ENCODE measurements around the gene DHFR2.
"Not testable (repeated sequence)": the region's sequence is repeated elsewhere in the genome, so short reads cannot be mapped to it uniquely, and the experiment has no call there.

The DHFR2 gene

GRCh38 chr3:94062513-94063404 lies at the start of gene DHFR2, which contains the start of gene NSUN3:
DHFR2 (minus strand) TSS chr3:94062916; CDS start chr3:94061511, 1,405 bp downstream.
NSUN3 (plus strand) TSS chr3:94063061; CDS start chr3:94063127, 66 bp downstream.
- DNase-seq = peak; percentile 86

- no peak for DNase-seq
Measured at GRCh38 chr3:94110854-94111253, 48.1 kb upstream of the DHFR2 start.

GRCh38 chr3:94110232-94110631 lies 47.5 kb upstream of the DHFR2 start:
- not testable (repeated sequence) for DNase-seq

- no peak for DNase-seq
Measured at GRCh38 chr3:94106268-94106667, 43.6 kb upstream of the DHFR2 start.

GRCh38 chr3:94101860-94102259 lies 39.1 kb upstream of the DHFR2 start:
- DNase-seq = no peak

- no peak for DNase-seq
Measured at GRCh38 chr3:94099311-94099710, 36.6 kb upstream of the DHFR2 start.

GRCh38 chr3:94098452-94098851 lies 35.7 kb upstream of the DHFR2 start:
- no peak for DNase-seq

GRCh38 chr3:94095111-94095510 lies 32.4 kb upstream of the DHFR2 start:
- DNase-seq = no peak

GRCh38 chr3:94093151-94093550 lies 30.4 kb upstream of the DHFR2 start:
- DNase-seq = no peak

- no peak for DNase-seq
Measured at GRCh38 chr3:94092086-94092485, 29.4 kb upstream of the DHFR2 start.

- DNase-seq = no peak
Measured at GRCh38 chr3:94089126-94089525, 26.4 kb upstream of the DHFR2 start.

GRCh38 chr3:94083261-94083660 lies 20.5 kb upstream of the DHFR2 start:
- DNase-seq = no peak

- no peak for DNase-seq
Measured at GRCh38 chr3:94082391-94082937, 19.7 kb upstream of the DHFR2 start.

GRCh38 chr3:94081884-94082283 lies 19.2 kb upstream of the DHFR2 start:
- DNase-seq = no peak

- not testable (repeated sequence) for DNase-seq
Measured at GRCh38 chr3:94080552-94080951, 17.8 kb upstream of the DHFR2 start.

GRCh38 chr3:94076055-94076454 lies 13.3 kb upstream of the DHFR2 start:
- DNase-seq = no peak

- DNase-seq = no peak
Measured at GRCh38 chr3:94071713-94072284, 9.1 kb upstream of the DHFR2 start.

GRCh38 chr3:94070341-94070911 lies 7.7 kb upstream of the DHFR2 start:
- DNase-seq = no peak

- no peak for DNase-seq
Measured at GRCh38 chr3:94069194-94069813, 6.6 kb upstream of the DHFR2 start.

- DNase-seq = no peak
Measured at GRCh38 chr3:94066506-94067500, 4.1 kb upstream of the DHFR2 start.

GRCh38 chr3:94065819-94066480 lies 3.2 kb upstream of the DHFR2 start:
- DNase-seq = no peak
